OCI-LY3 (cell line): Measurements from ENCODE around the gene OTUD3.

ENCODE experiments used
- H2AFZ ChIP-seq: fragments of 200-600, 300-600 bp; shearing (Covaris generic); 2 replicates; pipeline ENCODE4 v1.6.0; 2014; ENCODE audit warnings: antibody characterized with exemption, low read depth, low read length
- H3K27ac ChIP-seq: fragments of 200-600, 300-600 bp; sonication (generic); 2 replicates; pipeline ENCODE4 v1.5.1; 2014; ENCODE audit warnings: mild to moderate bottlenecking, low read length, moderate library complexity, mixed read lengths
- H3K27me3 ChIP-seq: fragments of 200-600, 300-600 bp; sonication (generic); 2 replicates; pipeline ENCODE4 v1.6.1; 2014; ENCODE audit warnings: low read depth, low read length, mixed read lengths
- H3K36me3 ChIP-seq: fragments of 200-600, 300-600 bp; sonication (generic); replicated peaks from 2 replicates; pipeline ENCODE3; 2014; ENCODE audit warnings: low read depth, low read length, mixed read lengths
- H3K4me1 ChIP-seq: fragments of 300-600, 200-600 bp; sonication (generic); 2 replicates; pipeline ENCODE4 v1.6.1; 2014; ENCODE audit warnings: low read length, mixed read lengths
- H3K4me2 ChIP-seq: fragments of 200-600, 300-600 bp; sonication (generic); 2 replicates; pipeline ENCODE4 v1.6.1; 2014; ENCODE audit warnings: low read length, mixed read lengths
- H3K4me3 ChIP-seq: fragments of 300-600, 200-600 bp; sonication (generic); 2 replicates; pipeline ENCODE4 v1.5.1; 2014; ENCODE audit warnings: antibody characterized with exemption, mild to moderate bottlenecking, low read length, moderate library complexity
- H3K79me2 ChIP-seq: fragments of 300-600, 200-600 bp; shearing (Covaris generic); 2 replicates; pipeline ENCODE4 v1.6.1; 2014; ENCODE audit warnings: mild to moderate bottlenecking, low read length, mixed read lengths
- H3K9ac ChIP-seq: fragments of 300-600, 200-600 bp; shearing (Covaris generic); 2 replicates; pipeline ENCODE4 v1.6.0; 2014; ENCODE audit warnings: mild to moderate bottlenecking, low read length, moderate library complexity
- H3K9me3 ChIP-seq: fragments of 200-600, 300-600 bp; shearing (Covaris generic); 2 replicates; pipeline ENCODE4 v1.6.1; 2014; ENCODE audit warnings: low read length, mixed read lengths; ENCODE audit not compliant: insufficient read depth
- H4K20me1 ChIP-seq: fragments of 200-600, 300-600 bp; sonication (generic); 2 replicates; pipeline ENCODE4 v1.6.1; 2016; ENCODE audit warnings: low read length, mixed read lengths; ENCODE audit not compliant: insufficient read depth
- CTCF ChIP-seq: fragments of 200-600, 300-600 bp; sonication (generic); IDR thresholded peaks from 2 replicates; pipeline ENCODE4 v1.5.1; 2014; ENCODE audit warnings: antibody characterized with exemption, low read length, low read depth
- EZH2phosphoT487 ChIP-seq: fragments of 200-600 bp; shearing (Covaris generic); IDR thresholded peaks from 2 replicates; pipeline ENCODE4 v1.6.1; 2018; ENCODE audit warnings: antibody characterized with exemption, mixed run types, low read depth

The OTUD3 gene

DNA sequence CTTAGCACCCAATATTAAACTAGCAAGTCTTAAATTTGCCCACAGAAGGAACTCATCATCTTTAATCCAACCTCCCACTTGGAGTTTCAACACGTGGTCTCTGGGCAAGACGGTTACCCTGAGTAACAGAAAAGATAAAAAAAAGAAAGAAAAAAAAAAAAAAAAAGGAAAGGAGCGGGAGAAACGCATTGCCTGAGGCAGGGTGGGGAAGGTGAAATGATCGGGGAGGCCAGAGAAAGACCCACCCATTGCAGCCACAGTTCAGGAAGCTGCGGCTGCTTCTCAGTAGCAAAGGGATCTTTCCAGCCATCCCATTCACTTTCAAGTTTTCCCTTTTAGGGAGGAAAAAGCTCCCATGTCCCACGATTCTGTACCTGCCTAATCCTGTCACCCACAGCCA lies 32.0 kb upstream of the OTUD3 start:
- no peak overlapping the region for H3K4me2 ChIP-seq
- TF ChIP-seq EZH2phosphoT487 = no peak
- no peak for TF ChIP-seq CTCF
- H3K27me3 ChIP-seq = no peaks in the 10 kb centered on the region
- no peaks in the 10 kb centered on the region for H4K20me1 ChIP-seq
- H3K9ac ChIP-seq = no peak overlapping the region
- H3K4me3 ChIP-seq = no peak overlapping the region
- no peaks in the 10 kb centered on the region for H3K79me2 ChIP-seq
- no peaks in the 10 kb centered on the region for H3K9me3 ChIP-seq
- H2AFZ ChIP-seq = no peak overlapping the region
- H3K4me1 ChIP-seq = no peaks in the 10 kb centered on the region
- no peak overlapping the region for H3K27ac ChIP-seq
- no peaks in the 10 kb centered on the region for H3K36me3 ChIP-seq

- H3K79me2 ChIP-seq = no peaks in the 10 kb centered on the region
- H3K27ac ChIP-seq = no peak overlapping the region
- no peak overlapping the region for H3K4me3 ChIP-seq
- H3K9ac ChIP-seq = no peak overlapping the region
- TF ChIP-seq CTCF = no peak
- no peak for TF ChIP-seq EZH2phosphoT487
- H2AFZ ChIP-seq = no peak overlapping the region
- H4K20me1 ChIP-seq = no peaks in the 10 kb centered on the region
- no peak overlapping the region for H3K4me2 ChIP-seq
- H3K36me3 ChIP-seq = no peaks in the 10 kb centered on the region
- H3K4me1 ChIP-seq = no peaks in the 10 kb centered on the region
- no peaks in the 10 kb centered on the region for H3K9me3 ChIP-seq
- H3K27me3 ChIP-seq = no peaks in the 10 kb centered on the region
Observed at GRCh38 chr1:19852036-19852435, 30.2 kb upstream of the OTUD3 start.

GRCh38 chr1:19854866-19855265 lies 27.3 kb upstream of the OTUD3 start:
- TF ChIP-seq EZH2phosphoT487 = no peak
- TF ChIP-seq CTCF = no peak
- Histone ChIP-seq H2AFZ (no peak overlapping the region), H3K4me2 (no peak overlapping the region), H3K79me2 (no peaks in the 10 kb centered on the region), H3K36me3 (no peaks in the 10 kb centered on the region), H3K9me3 (no peaks in the 10 kb centered on the region), H3K9ac (no peak overlapping the region), H3K4me1 (no peaks in the 10 kb centered on the region), H4K20me1 (no peaks in the 10 kb centered on the region), H3K27me3 (no peaks in the 10 kb centered on the region; the same call in 1 of the 2 replicates), H3K4me3 (no peak overlapping the region), H3K27ac (no peak overlapping the region)

- Histone ChIP-seq H3K27ac (no peak overlapping the region), H3K79me2 (no peaks in the 10 kb centered on the region), H3K4me3 (no peak overlapping the region), H3K27me3 (peaks cover 6% of the 10 kb centered on the region), H4K20me1 (no peaks in the 10 kb centered on the region), H3K9ac (no peak overlapping the region), H3K4me1 (no peaks in the 10 kb centered on the region), H3K9me3 (no peaks in the 10 kb centered on the region), H3K4me2 (no peak overlapping the region), H3K36me3 (no peaks in the 10 kb centered on the region), H2AFZ (no peak overlapping the region)
- TF ChIP-seq CTCF = no peak
Observed at GRCh38 chr1:19858893-19859292, 23.3 kb upstream of the OTUD3 start.
